Sciatic nerve (tissue), 2 donors: ENCODE data around the gene ANKRD24. TPM values are rescaled to one million over a fixed set of nuclear protein-coding genes. Genes with fewer than 3 reads are reported as not detected.
"Not testable (repeated sequence)": the region's sequence is repeated elsewhere in the genome, so short reads cannot be mapped to it uniquely, and the experiment has no call there.

Experiments
- ATAC-seq: fragments of 200-7000 bp; cut with Tn5 transposase; one replicate; pipeline ENCODE4 v1.9.1; 2020; ENCODE audit warnings: mild to moderate bottlenecking, moderate library complexity
- DNase-seq: peaks from one replicate; pipeline ENCODE4 v3.0.0-alpha.2; 2020; ENCODE audit warnings: low spot score
- intact Hi-C: fragments of 100-400 bp; cut with DNase I; formaldehyde crosslinking; loops from one replicate; pipeline ENCODE4 v1.14.2; 2022
- total RNA-seq: library from RNA; stranded (reverse); fragmentation: NEBNext Ultra II Directional; extraction: Animal tissue kit (Norgen Biotek cat#: 25700); gene quantifications from one replicate; pipeline ENCODE4 v1.2.1, GENCODE V29; 2021
- donor health status: DM: no; HTN: no; CAD: no.
- donor health status: DM: no; HTN: no; CAD: no.

ANKRD24 gene
- total RNA-seq = 1.3 TPM

DNA sequence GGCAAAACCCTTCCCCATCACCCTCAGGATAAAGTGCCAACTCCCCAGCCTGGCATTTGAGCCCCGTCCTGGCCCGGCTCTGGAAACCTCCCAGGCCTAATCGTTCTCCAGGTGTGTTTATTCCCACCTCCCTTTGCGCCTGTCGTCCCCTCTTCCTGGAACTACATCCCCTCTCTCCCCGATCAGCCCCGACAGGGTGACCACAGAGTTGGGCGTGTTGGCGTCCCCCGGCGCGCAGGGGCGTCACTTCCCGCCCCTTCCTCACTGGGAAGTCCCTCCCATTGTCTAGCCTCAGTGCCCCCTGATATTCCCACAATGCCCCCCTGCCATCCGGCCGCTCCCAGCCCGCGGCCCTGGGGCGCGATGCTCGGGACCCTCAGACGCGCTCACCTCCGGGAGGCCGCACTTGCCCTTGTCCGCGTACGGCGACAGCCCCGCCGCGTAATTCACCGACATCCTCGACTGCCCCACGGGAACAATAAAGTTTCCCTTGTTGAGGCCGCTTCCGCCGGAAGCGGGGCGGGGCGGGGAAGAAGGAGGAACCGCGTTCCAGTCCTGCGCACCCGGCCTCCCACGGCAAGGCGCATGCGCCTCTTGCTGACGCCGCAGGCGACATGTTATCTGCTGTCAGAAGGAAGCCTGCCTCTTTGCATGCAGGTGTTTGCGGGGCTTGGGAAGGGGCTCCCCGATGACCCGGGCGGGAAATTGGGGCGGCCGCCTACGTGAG, at the start of gene ANKRD24, which contains the start of gene SIRT6:
Gene ANKRD24, plus strand, starts transcription at position 606 of the 727 bp plus-strand sequence. CDS start 3,737 bp downstream, outside the sequence.
Gene SIRT6, minus strand, starts transcription at position 480 of the 727 bp plus-strand sequence. Its CDS starts 24 bp downstream, at position 456.
- peak; percentile 97 for DNase-seq
- peak; percentile 98 for ATAC-seq
- intact Hi-C loops = no loop called here

DNA sequence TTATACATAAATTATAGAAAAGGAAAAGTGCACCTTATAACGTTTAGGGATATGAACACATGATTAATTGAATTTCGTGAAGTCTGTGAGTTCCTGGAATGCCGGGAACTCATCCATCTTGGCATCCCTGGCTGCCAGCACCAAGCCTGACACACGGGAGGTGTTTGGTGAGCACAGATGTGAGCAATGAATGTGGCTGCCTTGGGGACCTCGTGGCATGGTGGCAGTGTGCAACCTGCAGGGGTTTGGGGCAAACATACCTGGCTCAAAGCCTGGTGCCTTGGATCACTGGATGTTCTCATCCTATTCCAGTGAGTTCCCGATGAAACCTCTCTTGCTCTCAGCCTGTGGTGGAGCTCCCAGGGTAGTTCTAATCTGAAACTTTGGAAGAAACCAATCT, 48.1 kb upstream of the ANKRD24 start:
- intact Hi-C loops = no loop called here
- DNase-seq = no peak
- no peak for ATAC-seq

DNA sequence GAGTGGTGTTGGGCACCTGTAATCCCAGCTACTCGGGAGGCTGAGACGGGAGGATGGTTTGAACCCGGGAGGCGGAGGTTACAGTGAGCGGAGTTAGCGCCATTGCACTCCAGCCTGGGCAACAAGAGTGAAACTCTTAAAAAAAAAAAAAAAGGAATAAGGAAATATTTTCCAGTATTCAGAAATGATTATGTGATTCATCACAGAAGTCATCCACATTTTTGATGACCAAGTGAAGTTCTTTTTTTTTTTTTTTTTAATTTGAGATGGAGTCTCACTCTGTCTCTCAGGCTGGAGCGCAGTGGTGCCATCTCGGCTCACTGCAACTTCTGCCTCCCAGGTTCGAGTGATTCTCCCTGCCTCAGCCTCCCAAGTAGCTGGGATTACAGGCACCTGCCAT, 47.1 kb upstream of the ANKRD24 start:
- intact Hi-C loops, ATAC-seq: not testable (repeated sequence)

DNA sequence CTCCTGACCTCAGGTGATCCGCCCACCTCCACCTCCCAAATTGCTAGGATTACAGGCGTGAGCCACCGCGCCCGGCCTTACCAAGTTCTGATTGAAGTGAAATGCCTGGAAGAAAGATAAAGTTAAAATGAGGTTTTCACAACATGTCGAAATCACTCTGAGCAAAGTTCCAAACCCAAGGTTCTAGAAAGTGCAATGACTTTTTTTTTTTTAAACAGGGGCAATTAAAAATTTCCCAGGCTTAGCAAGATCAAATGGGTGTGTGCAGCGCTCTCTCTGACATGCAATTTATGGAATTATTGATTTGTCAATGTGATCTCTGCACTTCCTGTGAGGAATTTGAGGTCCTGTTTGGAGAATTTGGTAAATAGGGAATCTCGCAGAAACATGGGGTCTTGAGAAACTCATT, 45.8 kb upstream of the ANKRD24 start:
- DNase-seq (no peak), ATAC-seq (no peak)
- intact Hi-C loops = no loop called here

More for the DNA sequence above, 47.1 kb upstream of the ANKRD24 start:
- not testable (repeated sequence) for DNase-seq

DNA sequence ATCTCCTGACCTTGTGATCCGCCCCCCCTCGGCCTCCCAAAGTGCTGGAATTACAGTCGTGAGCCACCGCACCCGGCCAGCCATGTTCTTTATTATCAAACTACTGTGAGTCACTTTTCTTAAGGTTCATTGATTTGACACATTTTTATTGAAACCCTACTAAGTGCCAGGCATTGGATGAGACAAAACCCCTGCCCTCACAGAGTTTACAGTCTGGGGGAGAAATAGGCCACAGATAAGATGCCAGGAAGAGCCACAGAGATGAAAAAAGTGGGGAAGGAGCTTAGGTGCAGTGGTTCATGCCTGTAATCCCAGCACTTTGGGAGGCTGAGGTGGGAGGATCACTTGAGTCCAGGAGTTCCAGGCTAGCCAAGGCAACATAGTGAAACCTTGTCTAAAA, 44.0 kb upstream of the ANKRD24 start:
- intact Hi-C loops = no loop called here
- DNase-seq (no peak), ATAC-seq (no peak)

DNA sequence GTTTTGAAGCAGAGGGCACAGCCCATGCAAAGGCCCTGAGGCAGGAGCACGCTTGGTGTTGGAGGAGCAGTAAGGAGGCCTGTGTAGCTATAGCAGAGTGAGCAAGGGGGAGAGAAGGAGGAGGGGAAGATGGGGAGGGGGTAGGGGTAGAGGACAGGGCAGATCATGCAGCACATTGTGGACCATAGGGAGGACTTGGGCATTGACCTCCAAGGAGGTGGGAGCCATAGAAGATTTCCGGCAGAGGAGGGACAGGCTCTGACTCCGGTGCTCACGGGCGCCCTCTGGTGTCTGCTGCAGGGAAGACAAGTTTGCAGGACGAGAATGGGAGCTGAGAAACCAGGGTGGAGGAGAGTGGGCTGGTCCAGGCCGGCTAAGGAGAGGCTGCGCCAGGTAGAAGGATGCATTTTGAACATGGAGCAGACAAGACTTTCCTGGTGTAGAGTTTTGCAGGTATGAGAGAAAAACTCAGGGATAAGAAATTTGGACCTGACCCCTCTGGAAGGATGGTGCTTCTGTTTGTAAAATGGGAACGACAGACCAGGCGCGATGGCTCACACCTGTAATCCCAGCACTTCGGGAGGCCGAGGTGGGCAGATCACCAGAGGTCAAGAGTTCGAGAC, 42.8 kb upstream of the ANKRD24 start:
- intact Hi-C loops = no loop called here
- ATAC-seq (peak; percentile 84), DNase-seq (peak; percentile 88)

DNA sequence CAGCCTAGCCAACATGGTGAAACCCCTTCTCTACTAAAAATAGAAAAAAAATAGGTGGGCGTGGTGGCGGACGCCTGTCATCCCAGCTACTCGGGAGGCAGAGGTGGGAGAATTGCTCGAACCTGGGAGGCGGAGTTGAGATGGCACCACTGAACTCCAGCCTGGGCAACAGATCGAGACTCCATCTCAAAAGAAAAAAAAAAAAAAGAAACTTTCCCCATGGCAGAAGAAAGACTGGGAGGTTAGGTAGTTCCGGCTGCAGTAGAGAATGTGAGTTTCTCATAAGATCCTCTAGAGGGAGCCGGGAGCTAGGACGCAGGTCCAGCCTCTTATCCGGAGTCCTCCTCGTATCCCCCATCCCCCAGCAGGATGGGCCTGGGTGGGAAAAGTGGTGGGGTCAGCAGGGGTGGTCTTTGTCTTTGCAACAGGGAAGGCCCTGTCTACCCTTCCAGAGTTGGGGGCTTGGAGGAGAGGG, 42.2 kb upstream of the ANKRD24 start:
- no peak for DNase-seq
- intact Hi-C loops = no loop called here
- peak; percentile 81 for ATAC-seq

DNA sequence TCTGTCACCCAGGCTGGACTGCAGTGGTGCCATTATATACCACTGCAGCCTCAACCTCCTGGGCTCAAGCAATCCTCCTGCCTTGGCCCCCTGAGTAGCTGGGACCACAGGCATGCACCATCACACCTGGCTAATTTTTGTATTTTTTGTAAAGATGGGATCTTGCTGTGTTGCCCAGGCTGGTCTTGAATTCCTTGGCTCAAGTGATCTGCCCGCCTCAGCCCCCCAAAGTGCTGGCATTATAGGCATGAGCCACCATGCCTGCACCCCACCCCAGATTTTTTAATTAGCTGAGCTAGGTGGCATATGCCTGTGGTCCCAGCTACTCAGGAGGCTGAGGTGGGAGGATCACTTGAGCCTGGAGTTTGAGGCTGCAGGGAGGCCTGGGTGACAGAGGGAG, 39.6 kb upstream of the ANKRD24 start:
- DNase-seq, intact Hi-C loops, ATAC-seq: not testable (repeated sequence)

DNA sequence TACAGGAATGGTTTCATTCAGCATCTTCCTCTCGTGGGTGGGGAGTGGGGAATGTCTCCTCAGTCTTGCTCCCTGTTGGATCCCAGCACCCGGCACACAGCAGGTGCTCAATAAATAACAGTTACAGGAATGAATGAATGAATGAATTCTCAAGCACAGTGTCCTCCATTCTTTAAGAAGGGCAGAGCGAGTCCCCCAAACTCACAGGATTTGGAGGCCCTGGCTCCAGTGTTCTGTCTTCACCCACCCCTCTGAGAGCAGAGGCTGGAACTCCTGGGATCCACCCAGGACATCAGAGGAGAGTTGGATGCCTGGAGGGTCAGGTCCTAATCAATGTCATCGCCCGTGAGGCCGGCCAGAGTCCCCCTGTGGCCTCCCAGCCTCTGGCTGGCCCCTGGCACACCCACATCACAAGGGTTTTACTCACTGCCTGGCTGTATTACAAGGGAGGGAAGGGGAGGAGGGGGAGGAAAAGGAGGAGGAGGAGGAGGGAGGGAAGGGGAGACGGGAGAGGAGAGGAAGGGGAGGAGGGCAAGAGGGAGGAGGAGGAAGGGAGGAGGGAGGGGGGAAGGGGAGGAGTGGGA, 37.7 kb upstream of the ANKRD24 start:
- ATAC-seq (no peak), DNase-seq (no peak)
- intact Hi-C loops = no loop called here

DNA sequence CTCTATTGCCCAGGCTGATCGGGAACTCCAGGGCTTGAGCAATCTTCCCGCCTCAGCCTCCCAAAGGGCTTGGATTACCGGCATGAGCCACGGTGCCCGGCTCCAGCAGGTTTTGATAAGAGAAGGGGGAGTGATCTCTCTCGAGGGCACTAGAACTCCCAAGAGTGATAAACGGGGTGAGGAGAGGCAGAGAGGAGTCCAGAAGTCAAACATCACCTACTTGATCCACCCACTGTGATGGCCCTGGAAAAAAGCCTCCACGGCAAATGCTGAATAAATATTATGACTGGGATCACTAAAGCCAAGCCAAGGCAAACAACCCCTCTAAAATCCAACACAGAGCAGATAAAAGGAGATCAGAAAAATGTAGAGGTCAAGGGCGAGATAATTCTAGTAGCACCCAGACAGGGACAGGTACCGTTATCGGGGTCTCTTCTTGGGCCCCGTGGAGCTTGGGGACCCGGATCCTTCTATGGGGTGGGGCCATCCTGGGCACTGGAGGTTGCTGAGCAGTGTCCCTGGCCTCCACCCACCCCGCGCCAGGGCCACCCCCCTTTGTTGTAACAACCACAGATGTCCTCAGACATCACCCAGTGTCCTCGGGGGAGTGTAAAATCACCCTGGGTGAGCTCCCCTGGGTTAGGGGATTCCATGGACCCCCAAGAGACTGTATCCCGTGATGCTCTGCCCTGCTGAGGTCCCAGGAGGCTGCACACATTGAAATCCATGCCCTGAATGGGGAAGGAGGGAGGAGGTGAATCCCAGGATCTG, 32.8 kb upstream of the ANKRD24 start:
- DNase-seq (no peak), ATAC-seq (no peak)
- intact Hi-C loops = no loop called here

DNA sequence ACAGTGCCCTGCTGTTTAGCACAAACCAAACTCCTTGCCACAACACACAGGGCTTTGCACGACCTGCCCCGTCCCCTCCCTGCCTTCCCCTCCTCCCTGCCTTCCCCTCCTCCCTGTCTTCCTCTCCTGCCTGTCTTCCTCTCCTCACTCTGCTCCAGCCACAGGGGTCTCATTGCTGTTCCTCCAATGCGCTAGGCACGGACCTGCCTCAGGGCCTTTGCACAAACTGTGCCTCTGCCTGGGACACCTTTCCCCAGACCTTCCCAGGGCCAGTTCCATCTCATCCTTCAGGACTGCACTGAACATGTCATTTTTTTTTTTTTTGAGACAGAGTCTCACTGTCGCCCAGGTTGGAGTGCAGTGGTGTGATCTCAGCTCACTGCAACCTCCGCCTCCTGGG, 30.9 kb upstream of the ANKRD24 start:
- intact Hi-C loops = no loop called here

DNA sequence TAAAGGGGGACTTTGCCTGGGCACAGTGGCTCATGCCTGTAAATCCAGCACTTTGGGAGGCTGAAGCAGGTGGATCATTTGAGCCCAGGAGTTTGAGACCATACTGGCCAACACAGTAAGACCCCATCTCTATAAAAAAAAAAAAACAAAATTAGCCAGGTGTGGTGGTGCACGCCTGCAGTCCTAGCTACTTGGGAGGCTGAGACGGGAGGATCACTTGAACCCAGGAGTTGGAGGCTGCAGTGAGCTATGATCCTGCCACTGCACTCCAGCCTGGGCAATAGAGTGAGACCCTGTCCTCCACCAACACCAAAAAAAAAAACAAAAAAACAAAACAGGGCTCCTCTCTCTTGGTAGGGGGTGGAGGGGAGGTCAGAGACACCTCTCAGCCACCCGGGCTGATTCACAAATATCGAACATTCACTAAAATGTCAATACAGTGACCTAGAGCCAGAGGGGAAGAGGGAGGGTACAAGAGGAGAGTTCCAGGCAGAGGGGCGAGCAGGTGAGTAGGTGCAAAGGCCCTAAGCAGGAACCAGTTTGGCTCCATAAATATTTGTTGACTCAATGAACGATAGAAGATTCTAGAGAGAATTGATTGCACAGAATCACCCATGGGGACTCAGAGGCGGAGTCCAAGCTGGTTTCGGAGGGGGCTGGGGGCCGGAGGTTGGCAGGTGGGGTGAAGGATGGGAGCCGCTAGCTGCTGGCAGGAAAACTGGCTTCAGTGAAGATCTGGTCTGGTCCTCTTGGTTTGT, 30.1 kb upstream of the ANKRD24 start:
- intact Hi-C loops = no loop called here
- ATAC-seq (no peak), DNase-seq (no peak)

More for the DNA sequence above, 30.9 kb upstream of the ANKRD24 start:
- DNase-seq = no peak
- no peak for ATAC-seq

DNA sequence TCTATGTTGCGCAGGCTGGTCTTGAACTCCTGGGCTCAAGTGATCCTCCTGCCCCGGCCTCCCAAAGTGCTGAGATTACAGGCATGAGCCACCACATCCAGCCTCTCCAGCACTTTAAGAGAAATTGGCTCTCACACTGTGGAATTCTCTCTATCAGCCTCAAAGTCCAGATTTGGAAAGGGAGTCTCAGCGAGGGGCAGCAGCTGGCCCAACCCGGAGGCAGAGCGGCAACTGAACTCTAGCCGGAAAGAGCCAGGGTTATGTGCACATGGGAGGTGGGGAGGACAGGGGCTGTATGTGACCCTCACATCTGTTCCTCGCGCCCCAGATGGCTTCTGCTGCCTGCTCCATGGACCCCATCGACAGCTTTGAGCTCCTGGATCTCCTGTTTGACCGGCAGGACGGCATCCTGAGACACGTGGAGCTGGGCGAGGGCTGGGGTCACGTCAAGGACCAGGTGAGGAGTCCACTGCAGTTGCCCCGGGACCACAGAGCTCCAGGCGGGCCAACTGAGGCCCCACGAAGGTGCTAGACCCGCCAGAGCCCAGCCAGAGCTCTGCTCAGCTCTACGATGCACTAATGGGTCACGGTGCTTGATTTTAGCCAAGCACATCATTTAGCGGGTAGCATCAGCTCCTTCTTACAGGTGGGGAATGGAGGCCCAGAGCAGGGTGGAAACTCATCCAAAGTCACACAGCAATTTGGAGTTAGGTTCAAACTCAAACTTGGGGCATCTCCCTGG, 27.7 kb upstream of the ANKRD24 start:
- intact Hi-C loops = no loop called here
- DNase-seq (no peak), ATAC-seq (no peak)

DNA sequence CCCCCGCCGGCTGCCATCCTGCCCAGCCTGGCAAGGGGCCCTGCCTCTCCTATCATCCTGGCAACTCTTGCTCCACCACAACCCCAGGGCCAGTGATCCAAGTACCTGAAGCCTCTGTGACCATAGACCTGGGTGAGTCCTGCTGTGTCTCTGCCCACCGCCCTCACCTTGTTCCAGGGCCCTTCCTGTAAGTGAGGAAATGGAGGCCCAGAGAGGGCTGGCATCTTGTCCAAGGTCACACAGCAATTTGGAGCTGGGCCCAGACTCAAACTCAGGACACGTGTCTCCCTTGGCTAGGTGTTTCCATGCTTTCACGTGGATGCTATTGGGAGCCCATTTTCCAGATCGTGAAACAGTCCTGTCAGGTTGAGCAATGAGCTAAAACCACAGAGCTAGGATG, 25.3 kb upstream of the ANKRD24 start:
- no peak for ATAC-seq
- intact Hi-C loops = no loop called here
- no peak for DNase-seq

DNA sequence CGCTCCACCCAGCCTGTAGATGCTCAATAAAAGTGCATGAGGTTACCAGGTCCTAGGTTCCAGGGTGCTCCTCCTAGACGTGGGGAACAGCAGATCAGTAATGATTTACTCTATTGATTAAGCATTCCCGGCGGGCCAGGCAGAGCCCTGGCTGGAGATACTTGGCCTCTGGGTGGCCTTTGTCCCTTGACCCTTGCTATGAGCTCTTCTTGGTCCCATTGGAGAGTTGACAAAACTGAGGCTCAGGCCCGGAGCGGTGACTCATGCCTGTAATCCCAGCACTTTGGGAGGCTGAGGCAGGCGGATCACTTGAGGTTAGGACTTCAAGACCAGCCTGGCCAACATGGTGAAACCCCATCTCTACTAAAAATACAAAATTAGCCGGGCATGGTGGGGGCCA, 24.5 kb upstream of the ANKRD24 start:
- intact Hi-C loops, ATAC-seq, DNase-seq: not testable (repeated sequence)

DNA sequence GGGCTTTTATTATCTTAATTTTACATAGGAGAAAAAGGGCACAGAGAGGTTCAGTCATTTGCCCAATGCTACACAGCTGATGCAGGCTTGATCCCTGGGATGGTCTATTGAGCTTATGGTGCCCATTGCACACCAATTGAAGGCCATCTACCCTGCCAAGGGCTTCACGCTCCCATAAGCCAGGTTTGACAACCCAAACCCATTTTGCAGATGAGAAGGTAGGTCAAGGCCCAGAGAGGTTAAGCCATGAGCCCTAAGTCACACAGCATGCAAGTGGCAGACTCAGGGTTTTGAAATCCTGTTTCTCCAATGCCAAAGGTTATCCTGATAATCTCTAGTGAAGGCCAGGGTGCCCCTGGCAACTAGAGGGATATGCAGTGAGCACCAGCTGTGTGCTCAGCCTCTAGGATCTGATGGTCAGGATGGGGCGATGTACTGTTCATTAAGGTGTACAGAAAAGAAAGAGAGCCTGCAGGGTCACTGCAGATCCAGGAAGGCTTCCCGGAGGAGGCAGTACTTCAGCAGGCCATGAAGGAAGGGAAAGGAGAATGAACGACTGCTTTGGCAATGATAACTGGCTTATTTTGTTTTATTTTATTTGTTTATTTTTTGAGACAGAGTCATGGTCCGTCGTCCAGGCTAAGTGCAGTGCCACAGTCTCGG, 20.9 kb upstream of the ANKRD24 start:
- ATAC-seq (no peak), DNase-seq (no peak)
- intact Hi-C loops = no loop called here

DNA sequence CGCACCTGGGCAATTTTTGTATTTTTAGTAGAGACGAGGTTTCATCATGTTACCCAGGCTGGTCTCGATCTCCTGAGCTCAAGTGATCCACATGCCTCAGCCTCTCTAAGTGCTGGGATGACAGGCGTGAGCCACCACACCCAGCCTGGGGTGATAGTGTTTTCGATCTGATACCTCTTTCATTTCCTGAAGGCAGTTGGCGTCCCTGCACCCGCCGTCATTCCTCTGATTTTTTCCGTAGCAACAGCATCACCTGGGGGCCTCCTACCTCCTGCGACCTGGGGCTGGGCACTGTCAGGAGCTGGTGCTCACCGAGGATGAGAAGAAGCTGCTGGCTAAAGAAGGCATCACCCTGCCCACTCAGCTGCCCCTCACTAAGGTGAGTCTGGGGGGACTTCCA, 18.2 kb upstream of the ANKRD24 start:
- ATAC-seq = no peak
- DNase-seq = no peak
- intact Hi-C loops = no loop called here
